Measurements from ENCODE around the gene IQSEC1. TPM values are rescaled to one million over a fixed set of nuclear protein-coding genes. Genes with fewer than 3 reads are reported as not detected.
A peak's percentile ranks its signal among the peaks of the same experiment; 100 is the strongest.

The IQSEC1 gene
- total RNA-seq, 4 donors from 2014 or later: 31.9 to 35.8 (median 34.8) TPM

GRCh38 chr3:12934431-12934830, 138.8 kb downstream of the IQSEC1 start:
- DNase-seq (ENCODE audit: low spot score in 2 of 2): peak in 1 of 2 donors; percentile 89

GRCh38 chr3:12933901-12934300, 139.3 kb downstream of the IQSEC1 start:
- intact Hi-C loops (cut with DNase I; ENCODE audit: low total_unique reads): no loop called here
- 85 to 87% methylated on average over 7 of the region's 7 CpGs for WGBS, 2 donors
- DNase-seq (ENCODE audit: low spot score in 2 of 2): no peak
- no peak for TF ChIP-seq POLR2A (IDR thresholded peaks at IDR 0.05)
- TF ChIP-seq CTCF (IDR thresholded peaks at IDR 0.05): no peak
- H3K4me3 ChIP-seq (ENCODE audit: low read depth, poor library complexity, severe bottlenecking): no peak overlapping the region

More at GRCh38 chr3:12934431-12934830, 138.8 kb downstream of the IQSEC1 start:
- intact Hi-C loops (cut with DNase I; ENCODE audit: low total_unique reads): no loop called here
- no peak overlapping the region for H3K4me3 ChIP-seq (ENCODE audit: low read depth, poor library complexity, severe bottlenecking)
- 34 to 43% methylated on average over 8 of the region's 8 CpGs for WGBS, 2 donors
- TF ChIP-seq POLR2A (IDR thresholded peaks at IDR 0.05) (no peak), CTCF (IDR thresholded peaks at IDR 0.05) (no peak)

GRCh38 chr3:12932754-12933153, 140.5 kb downstream of the IQSEC1 start:
- intact Hi-C loops (cut with DNase I; ENCODE audit: low total_unique reads): no loop called here
- TF ChIP-seq POLR2A (IDR thresholded peaks at IDR 0.05) (no peak), CTCF (IDR thresholded peaks at IDR 0.05) (no peak)
- H3K4me3 ChIP-seq (ENCODE audit: low read depth, poor library complexity, severe bottlenecking): no peak overlapping the region
- 58 to 73% methylated on average over 13 of the region's 13 CpGs for WGBS, 2 donors
- no peak for DNase-seq (ENCODE audit: low spot score in 2 of 2)

GRCh38 chr3:12932347-12932746, 140.9 kb downstream of the IQSEC1 start:
- no peak for TF ChIP-seq POLR2A (IDR thresholded peaks at IDR 0.05)
- no peak for TF ChIP-seq CTCF (IDR thresholded peaks at IDR 0.05)
- 75 to 82% methylated on average over 8 to 10 of the region's 10 CpGs for WGBS, 2 donors
- no peak overlapping the region for H3K4me3 ChIP-seq (ENCODE audit: low read depth, poor library complexity, severe bottlenecking)
- no peak for DNase-seq (ENCODE audit: low spot score in 2 of 2)
- intact Hi-C loops (cut with DNase I; ENCODE audit: low total_unique reads): no loop called here

- TF ChIP-seq CTCF (IDR thresholded peaks at IDR 0.05) (no peak), POLR2A (IDR thresholded peaks at IDR 0.05) (no peak)
- 84 to 90% methylated on average over 14 of the region's 14 CpGs for WGBS, 2 donors
- intact Hi-C loops (cut with DNase I; ENCODE audit: low total_unique reads): no loop called here
- no peak for DNase-seq (ENCODE audit: low spot score in 2 of 2)
- no peak overlapping the region for H3K4me3 ChIP-seq (ENCODE audit: low read depth, poor library complexity, severe bottlenecking)
Measured at GRCh38 chr3:12931273-12931905, 141.8 kb downstream of the IQSEC1 start.

- WGBS, 2 donors: 76 to 77% methylated on average over 6 of the region's 6 CpGs
- no peak for DNase-seq (ENCODE audit: low spot score in 2 of 2)
- TF ChIP-seq CTCF (IDR thresholded peaks at IDR 0.05) (no peak), POLR2A (IDR thresholded peaks at IDR 0.05) (no peak)
- H3K4me3 ChIP-seq (ENCODE audit: low read depth, poor library complexity, severe bottlenecking): no peak overlapping the region
- intact Hi-C loops (cut with DNase I; ENCODE audit: low total_unique reads): loop anchor here (5.0 kb wide), 1 partner anchor 1782 kb away; no protein-coding TSS in a partner anchor
Measured at GRCh38 chr3:12929801-12930200, 143.4 kb downstream of the IQSEC1 start.

Measured in lower leg skin (tissue), 4 donors.